ENCODE results near the gene SENP1. TPM values are rescaled to one million over a fixed set of nuclear protein-coding genes. Genes with fewer than 3 reads are reported as not detected.

Gene SENP1
- total RNA-seq, 1 donor from 2014 or later, result 39.1 TPM

GRCh38 chr12:48069241-48069640, 36.6 kb downstream of the SENP1 start:
- DNase-seq (ENCODE audit: low spot score in 2 of 2) (no peak), FAIRE-seq (no peak)

- DNase-seq (ENCODE audit: low spot score in 2 of 2), result no peak
- no peak for FAIRE-seq
Measured at GRCh38 chr12:48068457-48068856, 37.4 kb downstream of the SENP1 start.

GRCh38 chr12:48067250-48067938, 38.5 kb downstream of the SENP1 start:
- FAIRE-seq (no peak), DNase-seq (ENCODE audit: low spot score in 2 of 2) (no peak)

- DNase-seq (ENCODE audit: low spot score in 2 of 2), result no peak
- no peak for FAIRE-seq
Measured at GRCh38 chr12:48065041-48065440, 40.8 kb downstream of the SENP1 start.

GRCh38 chr12:48063530-48063929, 42.3 kb downstream of the SENP1 start:
- FAIRE-seq, result no peak

GRCh38 chr12:48061938-48062719, 43.8 kb downstream of the SENP1 start:
- DNase-seq (ENCODE audit: low spot score in 2 of 2) (no peak), FAIRE-seq (no peak)

More at GRCh38 chr12:48063530-48063929, 42.3 kb downstream of the SENP1 start:
- no peak for DNase-seq (ENCODE audit: low spot score in 2 of 2)

GRCh38 chr12:48060474-48060873, 45.4 kb downstream of the SENP1 start:
- FAIRE-seq (no peak), DNase-seq (ENCODE audit: low spot score in 2 of 2) (no peak)

- no peak for FAIRE-seq
Measured at GRCh38 chr12:48058771-48059170, 47.1 kb downstream of the SENP1 start.

GRCh38 chr12:48054955-48055821, 50.7 kb downstream of the SENP1 start:
- FAIRE-seq (no peak), DNase-seq (ENCODE audit: low spot score in 2 of 2) (no peak)

More at GRCh38 chr12:48058771-48059170, 47.1 kb downstream of the SENP1 start:
- no peak for DNase-seq (ENCODE audit: low spot score in 2 of 2)

- DNase-seq (ENCODE audit: low spot score in 2 of 2) (no peak), FAIRE-seq (no peak)
Measured at GRCh38 chr12:48053883-48054282, 52.0 kb downstream of the SENP1 start.

GRCh38 chr12:48053122-48053521, 52.8 kb downstream of the SENP1 start:
- FAIRE-seq, result no peak

GRCh38 chr12:48051681-48052080, 54.2 kb downstream of the SENP1 start:
- DNase-seq (ENCODE audit: low spot score in 2 of 2), result no peak
- no peak for FAIRE-seq

More at GRCh38 chr12:48053122-48053521, 52.8 kb downstream of the SENP1 start:
- no peak for DNase-seq (ENCODE audit: low spot score in 2 of 2)

- DNase-seq (ENCODE audit: low spot score in 2 of 2) (no peak), FAIRE-seq (no peak)
Measured at GRCh38 chr12:48050174-48050573, 55.7 kb downstream of the SENP1 start.

GRCh38 chr12:48045965-48046518, 59.8 kb downstream of the SENP1 start:
- no peak for DNase-seq (ENCODE audit: low spot score in 2 of 2)
- no peak for FAIRE-seq

GRCh38 chr12:48045061-48045846, 60.6 kb downstream of the SENP1 start:
- no peak for FAIRE-seq
- no peak for DNase-seq (ENCODE audit: low spot score in 2 of 2)

GRCh38 chr12:48044396-48044795, 61.5 kb downstream of the SENP1 start:
- DNase-seq (ENCODE audit: low spot score in 2 of 2) (no peak), FAIRE-seq (no peak)

- DNase-seq (ENCODE audit: low spot score in 2 of 2) (no peak), FAIRE-seq (no peak)
Measured at GRCh38 chr12:48043771-48044170, 62.1 kb downstream of the SENP1 start.

- DNase-seq (ENCODE audit: low spot score in 2 of 2) (no peak), FAIRE-seq (no peak)
Measured at GRCh38 chr12:48041591-48042423, 64.1 kb downstream of the SENP1 start.

GRCh38 chr12:48040354-48040753, 65.5 kb downstream of the SENP1 start:
- FAIRE-seq (no peak), DNase-seq (ENCODE audit: low spot score in 2 of 2) (no peak)

Measured in frontal cortex (tissue), 4 donors.